ENCODE data around the gene TRPM8.

Gene TRPM8

GRCh38 chr2:233979748-233980147 lies 62.6 kb downstream of the TRPM8 start:
- H3K4me3 ChIP-seq (ENCODE audit: low read depth, low read length) = no peak overlapping the region
- TF ChIP-seq, protein P1, sequence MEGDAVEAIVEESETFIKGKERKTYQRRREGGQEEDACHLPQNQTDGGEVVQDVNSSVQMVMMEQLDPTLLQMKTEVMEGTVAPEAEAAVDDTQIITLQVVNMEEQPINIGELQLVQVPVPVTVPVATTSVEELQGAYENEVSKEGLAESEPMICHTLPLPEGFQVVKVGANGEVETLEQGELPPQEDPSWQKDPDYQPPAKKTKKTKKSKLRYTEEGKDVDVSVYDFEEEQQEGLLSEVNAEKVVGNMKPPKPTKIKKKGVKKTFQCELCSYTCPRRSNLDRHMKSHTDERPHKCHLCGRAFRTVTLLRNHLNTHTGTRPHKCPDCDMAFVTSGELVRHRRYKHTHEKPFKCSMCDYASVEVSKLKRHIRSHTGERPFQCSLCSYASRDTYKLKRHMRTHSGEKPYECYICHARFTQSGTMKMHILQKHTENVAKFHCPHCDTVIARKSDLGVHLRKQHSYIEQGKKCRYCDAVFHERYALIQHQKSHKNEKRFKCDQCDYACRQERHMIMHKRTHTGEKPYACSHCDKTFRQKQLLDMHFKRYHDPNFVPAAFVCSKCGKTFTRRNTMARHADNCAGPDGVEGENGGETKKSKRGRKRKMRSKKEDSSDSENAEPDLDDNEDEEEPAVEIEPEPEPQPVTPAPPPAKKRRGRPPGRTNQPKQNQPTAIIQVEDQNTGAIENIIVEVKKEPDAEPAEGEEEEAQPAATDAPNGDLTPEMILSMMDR (IDR thresholded peaks at IDR 0.05; ENCODE audit: insufficient read depth, low read depth, low read length, missing control alignments) = no peak
- DNase-seq (ENCODE audit: low read depth) = no peak

DNA sequence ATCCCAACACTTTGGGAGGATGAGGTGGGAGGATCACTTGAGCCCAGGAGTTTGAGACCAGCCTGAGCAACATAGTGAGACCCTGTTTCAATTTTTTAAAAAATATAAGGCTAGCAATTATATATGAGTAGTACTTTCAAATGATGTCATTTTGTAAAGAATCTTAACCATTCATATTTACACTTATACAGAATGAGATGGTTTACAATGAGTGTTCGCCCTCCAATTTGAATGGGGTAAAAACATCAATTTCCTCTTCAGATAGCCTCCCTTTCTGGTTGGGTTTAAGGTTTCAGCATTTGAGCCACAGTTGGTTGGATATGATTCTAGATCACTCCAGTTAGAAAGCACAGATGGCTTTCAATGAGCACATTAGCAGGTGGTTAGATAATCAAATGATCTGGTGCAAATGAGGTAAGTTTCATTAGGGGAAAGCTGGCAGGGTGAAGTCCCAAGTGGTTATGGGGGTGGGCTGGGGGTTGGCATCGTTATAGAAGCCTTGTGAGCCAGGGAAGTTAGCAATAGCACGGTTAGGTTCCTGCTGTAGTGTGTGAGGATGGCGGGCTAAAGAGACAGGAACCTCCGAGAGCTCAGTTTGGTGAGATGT lies 63.9 kb downstream of the TRPM8 start:
- TF ChIP-seq, protein P1 (IDR thresholded peaks at IDR 0.05; ENCODE audit: insufficient read depth, low read depth, low read length, missing control alignments) = no peak
- no peak overlapping the region for H3K4me3 ChIP-seq (ENCODE audit: low read depth, low read length)
- DNase-seq (ENCODE audit: low read depth) = no peak

DNA sequence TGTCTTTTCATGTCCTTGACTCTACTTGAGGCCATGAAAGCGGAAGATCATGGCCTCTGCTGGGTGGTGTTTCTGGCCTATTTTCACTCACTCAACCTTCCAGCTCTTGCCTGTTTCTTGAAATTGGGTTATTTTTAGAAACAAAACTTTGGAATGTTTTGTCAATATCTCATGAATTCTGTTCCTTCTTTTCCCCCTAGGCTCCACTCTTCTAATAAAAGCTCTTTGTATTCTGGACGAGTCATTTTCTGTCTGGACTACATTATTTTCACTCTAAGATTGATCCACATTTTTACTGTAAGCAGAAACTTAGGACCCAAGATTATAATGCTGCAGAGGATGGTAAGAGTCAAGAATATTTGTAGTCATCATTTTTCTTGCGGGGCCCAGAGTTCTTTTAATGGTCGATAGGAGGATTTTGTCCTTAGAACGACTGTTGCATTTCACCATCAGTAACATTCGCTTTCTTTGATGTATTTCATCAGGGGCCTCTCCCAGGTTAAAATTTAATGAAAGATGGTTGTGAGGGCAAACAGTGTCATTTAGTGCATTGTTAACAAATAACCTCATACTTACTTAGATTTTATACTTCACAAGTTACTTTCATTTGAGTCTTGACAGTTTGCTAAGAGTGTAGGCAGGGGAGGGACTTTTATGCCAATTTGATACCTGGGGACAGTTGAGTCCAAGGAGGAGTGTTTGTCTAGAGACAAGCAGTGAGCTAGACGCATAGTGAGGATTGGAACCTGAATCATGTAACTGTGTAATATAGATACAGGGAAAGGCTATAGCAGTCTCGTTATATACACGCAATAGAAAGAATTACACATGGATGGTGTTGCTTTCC lies 64.6 kb downstream of the TRPM8 start:
- TF ChIP-seq, protein P1 (IDR thresholded peaks at IDR 0.05; ENCODE audit: insufficient read depth, low read depth, low read length, missing control alignments) = no peak
- H3K4me3 ChIP-seq (ENCODE audit: low read depth, low read length) = no peak overlapping the region
- no peak for DNase-seq (ENCODE audit: low read depth)

- H3K4me3 ChIP-seq (ENCODE audit: low read depth, low read length) = no peak overlapping the region
- TF ChIP-seq, protein P1 (IDR thresholded peaks at IDR 0.05; ENCODE audit: insufficient read depth, low read depth, low read length, missing control alignments) = no peak
- no peak for DNase-seq (ENCODE audit: low read depth)
Measured at GRCh38 chr2:233982421-233983121, 65.4 kb downstream of the TRPM8 start.

GRCh38 chr2:233983445-233983844 lies 66.3 kb downstream of the TRPM8 start:
- TF ChIP-seq, protein P1 (IDR thresholded peaks at IDR 0.05; ENCODE audit: insufficient read depth, low read depth, low read length, missing control alignments) = no peak
- no peak overlapping the region for H3K4me3 ChIP-seq (ENCODE audit: low read depth, low read length)
- no peak for DNase-seq (ENCODE audit: low read depth)

DNA sequence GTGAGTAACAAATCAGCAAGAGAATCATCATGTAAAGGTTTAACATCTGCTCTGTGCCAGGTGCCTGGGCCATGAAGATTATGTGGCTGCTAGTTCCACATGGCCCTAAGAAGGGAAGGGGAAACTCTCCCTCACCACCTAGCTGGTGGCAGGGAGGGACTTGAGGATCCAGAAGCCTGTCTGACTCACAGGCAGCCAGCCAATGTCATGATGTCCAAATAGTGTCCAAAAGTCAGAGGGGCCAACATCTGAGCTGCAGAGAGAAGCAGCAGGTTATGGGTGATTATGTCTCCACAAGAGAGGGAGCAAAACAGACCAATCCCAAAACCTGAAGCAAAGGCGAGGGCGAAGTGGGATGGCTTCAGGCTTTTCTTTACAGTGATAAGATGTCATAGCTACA lies 71.4 kb downstream of the TRPM8 start:
- TF ChIP-seq, protein P1 (IDR thresholded peaks at IDR 0.05; ENCODE audit: insufficient read depth, low read depth, low read length, missing control alignments) = no peak
- DNase-seq (ENCODE audit: low read depth) = no peak
- no peak overlapping the region for H3K4me3 ChIP-seq (ENCODE audit: low read depth, low read length)
